ENCODE results near the gene PBX4. TPM values are rescaled to one million over a fixed set of nuclear protein-coding genes. Genes with fewer than 3 reads are reported as not detected.

PBX4 gene
- polyA plus RNA-seq, 1 experiment: 1.9 TPM

- Histone ChIP-seq H3K4me3 (ENCODE audit: low read depth, low read length) (no peak overlapping the region), H3K27me3 (ENCODE audit: control insufficient read depth, insufficient read depth, low read length) (no peaks in the 10 kb centered on the region), H3K36me3 (ENCODE audit: control insufficient read depth, insufficient read depth, low read length) (peaks cover 31% of the 10 kb centered on the region)
- no peak for TF ChIP-seq CTCF (IDR thresholded peaks at IDR 0.05; ENCODE audit: insufficient read depth, low read depth, low read length)
- DNase-seq (ENCODE audit: low read depth): no peak
- CTCF ChIA-PET: no interaction called here
- POLR2A ChIA-PET: no interaction called here
These were observed 18.2 kb upstream of the PBX4 start for GRCh38 chr19:19636573-19637185.

DNA sequence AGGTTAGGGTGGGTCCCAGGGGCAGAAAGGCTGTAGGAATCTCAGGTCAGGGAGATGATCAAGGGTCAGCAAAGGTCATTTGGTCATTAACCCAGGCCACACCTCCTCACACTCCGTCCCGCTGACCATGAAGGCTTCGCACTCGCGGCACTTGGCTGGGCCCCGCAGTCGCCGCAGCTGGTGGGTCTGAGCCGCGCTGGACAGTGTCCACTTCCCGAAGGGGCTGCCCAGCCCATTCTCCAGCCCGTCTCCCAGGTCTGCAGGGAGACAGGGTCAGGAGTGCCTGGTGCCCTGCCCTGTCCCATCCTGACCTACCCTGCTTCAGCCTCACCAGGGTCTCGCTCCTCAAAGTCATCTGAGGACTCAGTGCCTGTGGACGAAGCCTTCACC is 16.8 kb upstream of the PBX4 start:
- peaks cover 31% of the 10 kb centered on the region for H3K36me3 ChIP-seq (ENCODE audit: control insufficient read depth, insufficient read depth, low read length)
- DNase-seq (ENCODE audit: low read depth): no peak
- no peak for TF ChIP-seq CTCF (IDR thresholded peaks at IDR 0.05; ENCODE audit: insufficient read depth, low read depth, low read length)
- ChIA-PET CTCF (interaction anchor here (0.7 to 1.0 kb wide), 3 partner anchors 9 to 103 kb away, joined by 3 to 4 read pairs (median 3); no protein-coding TSS in a partner anchor), POLR2A (no interaction called here)
- no peaks in the 10 kb centered on the region for H3K27me3 ChIP-seq (ENCODE audit: control insufficient read depth, insufficient read depth, low read length)
- no peak overlapping the region for H3K4me3 ChIP-seq (ENCODE audit: low read depth, low read length)

GRCh38 chr19:19634516-19635312 is 16.2 kb upstream of the PBX4 start:
- TF ChIP-seq CTCF (IDR thresholded peaks at IDR 0.05; ENCODE audit: insufficient read depth, low read depth, low read length): no peak
- Histone ChIP-seq H3K4me3 (ENCODE audit: low read depth, low read length) (no peak overlapping the region), H3K27me3 (ENCODE audit: control insufficient read depth, insufficient read depth, low read length) (no peaks in the 10 kb centered on the region), H3K36me3 (ENCODE audit: control insufficient read depth, insufficient read depth, low read length) (peaks cover 33% of the 10 kb centered on the region)
- no peak for DNase-seq (ENCODE audit: low read depth)
- CTCF ChIA-PET: interaction anchor here (1.0 to 2.2 kb wide), 3 partner anchors 80 to 103 kb away, joined by 4 to 6 read pairs (median 6); no protein-coding TSS in a partner anchor
- POLR2A ChIA-PET: no interaction called here

DNA sequence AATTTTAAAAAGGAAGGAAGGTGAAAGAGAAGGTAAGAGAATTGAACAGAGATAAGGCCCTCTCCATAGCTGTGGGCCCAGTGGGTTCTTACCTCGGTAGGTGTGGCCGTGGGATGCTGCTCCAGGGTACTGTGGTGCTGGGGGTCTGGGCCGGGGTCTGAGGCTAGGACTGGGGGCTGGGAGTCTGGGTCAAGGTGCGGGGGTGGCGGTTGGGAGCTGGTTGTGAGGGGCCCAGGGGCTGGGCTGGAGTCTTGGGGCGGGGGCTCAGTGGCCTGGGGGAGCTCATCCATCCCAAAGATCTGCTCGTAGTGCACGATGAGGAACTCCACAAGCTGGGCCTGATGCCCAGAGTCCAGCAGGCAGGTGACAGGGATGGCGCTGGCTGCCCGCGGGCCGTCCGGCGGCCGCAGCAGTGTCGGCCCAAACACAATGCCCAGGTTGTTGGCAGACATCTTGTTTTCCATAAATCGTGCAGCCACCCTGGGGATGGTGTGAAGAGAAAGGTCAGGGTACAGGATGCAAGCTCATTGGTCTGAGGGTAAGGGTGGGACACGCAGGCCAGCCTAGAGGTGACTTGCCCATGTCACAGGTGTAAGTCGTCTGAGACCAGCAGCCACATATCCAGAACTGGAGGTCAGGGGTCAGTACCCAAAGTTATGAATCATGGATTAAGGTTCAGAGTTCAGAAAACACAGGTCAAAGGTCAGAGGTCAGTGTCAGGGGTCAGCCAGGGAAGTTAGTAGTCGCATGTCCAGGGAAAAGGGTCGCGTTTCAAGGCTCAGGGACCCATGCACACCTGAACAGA is 15.4 kb upstream of the PBX4 start:
- Histone ChIP-seq H3K27me3 (ENCODE audit: control insufficient read depth, insufficient read depth, low read length) (no peaks in the 10 kb centered on the region), H3K4me3 (ENCODE audit: low read depth, low read length) (no peak overlapping the region), H3K36me3 (ENCODE audit: control insufficient read depth, insufficient read depth, low read length) (peaks cover 31% of the 10 kb centered on the region)
- ChIA-PET CTCF (interaction anchor here (1.5 to 2.2 kb wide), 2 partner anchors 101 to 102 kb away, joined by 6 read pairs; no protein-coding TSS in a partner anchor), POLR2A (no interaction called here)
- no peak for DNase-seq (ENCODE audit: low read depth)
- no peak for TF ChIP-seq CTCF (IDR thresholded peaks at IDR 0.05; ENCODE audit: insufficient read depth, low read depth, low read length)

DNA sequence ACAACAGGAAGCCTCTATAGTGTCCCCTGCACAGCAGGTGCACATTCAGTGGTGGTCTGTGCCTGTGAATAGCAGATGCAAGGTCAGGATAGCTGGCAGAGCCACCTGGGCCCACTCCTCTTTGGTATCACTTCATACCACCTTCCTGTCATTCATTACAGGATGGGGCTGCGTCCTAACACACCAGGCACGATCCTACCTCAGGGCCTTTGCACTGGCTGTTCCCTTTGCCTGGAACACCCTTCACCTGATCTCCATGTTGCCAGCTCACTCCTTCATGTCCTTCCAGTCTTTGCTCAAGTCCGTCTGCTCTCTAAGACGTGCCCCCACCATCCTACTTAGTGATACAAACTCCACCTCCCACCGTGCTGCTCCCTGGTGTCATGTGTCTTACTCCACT is 14.2 kb upstream of the PBX4 start:
- Histone ChIP-seq H3K36me3 (ENCODE audit: control insufficient read depth, insufficient read depth, low read length) (peaks cover 30% of the 10 kb centered on the region), H3K4me3 (ENCODE audit: low read depth, low read length) (no peak overlapping the region), H3K27me3 (ENCODE audit: control insufficient read depth, insufficient read depth, low read length) (no peaks in the 10 kb centered on the region)
- TF ChIP-seq CTCF (IDR thresholded peaks at IDR 0.05; ENCODE audit: insufficient read depth, low read depth, low read length): no peak
- POLR2A ChIA-PET: no interaction called here
- CTCF ChIA-PET: interaction anchor here (0.6 to 2.2 kb wide), 3 partner anchors 82 to 611 kb away, joined by 3 to 6 read pairs (median 3); no protein-coding TSS in a partner anchor
- no peak for DNase-seq (ENCODE audit: low read depth)

All from BJ (cell line).